Sigmoid colon (tissue), 7 donors: ENCODE data around the gene PPFIA3. TPM values are rescaled to one million over a fixed set of nuclear protein-coding genes. Genes with fewer than 3 reads are reported as not detected.

Experiments used
- DNase-seq: peaks from one replicate; pipeline ENCODE4 v3.0.0-alpha.2; 2019
- H3K27ac ChIP-seq, 4 donors: fragments of 200-600 bp; sonication (generic); one replicate each; pipeline ENCODE4 v1.5.1; 2016 to 2019; ENCODE audit warnings: mild to moderate bottlenecking in 1 of 4
- H3K27me3 ChIP-seq, 3 donors: fragments of 200-600 bp; sonication (generic); one replicate each; pipeline ENCODE4 v1.5.1; 2019; ENCODE audit warnings: mild to moderate bottlenecking in 1 of 3
- H3K36me3 ChIP-seq, 4 donors: fragments of 200-600 bp; sonication (generic); one replicate each; pipeline ENCODE4 v1.5.1; 2016 to 2019
- H3K4me1 ChIP-seq, 4 donors: fragments of 200-600 bp; sonication (generic); one replicate each; pipeline ENCODE4 v1.5.1; 2017 to 2019
- H3K4me3 ChIP-seq, 4 donors: fragments of 200-600 bp; sonication (generic); one replicate each; pipeline ENCODE4 v1.5.1; 2017 to 2019; ENCODE audit warnings: mild to moderate bottlenecking in 2 of 4, moderate library complexity in 1 of 4
- H3K9me3 ChIP-seq, 4 donors: fragments of 200-600 bp in 3 of 4; sonication (generic) in 3 of 4; one replicate each; pipeline versions ENCODE4 v1.5.1 to v1.6.1; 2013 to 2019
- CTCF ChIP-seq, 4 experiments: fragments of 450-650 bp in 3 of 4; fragments of 200-600 bp in 1 of 4; IDR thresholded peaks; one replicate each; pipeline ENCODE4 v1.5.1; 2016 to 2019; ENCODE audit warnings: antibody characterized with exemption in 4 of 4, mild to moderate bottlenecking in 3 of 4, moderate library complexity in 2 of 4
- EP300 ChIP-seq, 4 donors: sonication (generic); formaldehyde crosslinking; IDR thresholded peaks; one replicate each; pipeline ENCODE4 v1.6.1; 2017; ENCODE audit warnings: antibody characterized with exemption in 4 of 4
- POLR2A ChIP-seq, 2 donors: fragments of 450-650 bp; IDR thresholded peaks; one replicate each; pipeline ENCODE4 v1.6.1; 2016; ENCODE audit warnings: antibody characterized with exemption in 2 of 2, mild to moderate bottlenecking in 2 of 2, moderate library complexity in 2 of 2
- POLR2AphosphoS5 ChIP-seq, 4 donors: sonication (generic); formaldehyde crosslinking; IDR thresholded peaks; one replicate each; pipeline ENCODE4 v1.6.1; 2017; ENCODE audit warnings: antibody characterized with exemption in 4 of 4
- WGBS, 2 donors: extraction: QIAGEN DNeasy Blood & Tissue Kit; methylation state at CpG; one replicate each; pipeline ENCODE4 v1.1.7; 2013; 5-methylcytosine and 5-hydroxymethylcytosine counted together
- intact Hi-C: fragments of 100-400 bp; cut with DNase I; formaldehyde crosslinking; loops from one replicate; pipeline ENCODE4 v1.15.1; 2023
- polyA plus RNA-seq, 3 donors: library from polyadenylated mRNA; stranded (reverse); fragments of 200-250 nt; gene quantifications; one replicate each; pipeline ENCODE4 v1.2.3, GENCODE V29; 2013
- total RNA-seq, 4 donors: library from RNA; depleted of rRNA; stranded (reverse); fragments of >200 nt; gene quantifications; one replicate each; pipeline ENCODE4 v1.1.0, GENCODE V29; 2016
- donor health status: healthy with polysubstance abuse.
- donor health status: Bipolar disorder and iron deficiency.
- donor health status: healthy.

Gene PPFIA3
- total and polyA plus RNA-seq, 7 donors: 2.0 to 35.3 (median 3.9) TPM

GRCh38 chr19:49092686-49093085, 26.7 kb upstream of the PPFIA3 start:
- no peaks in the 10 kb centered on the region for H3K27me3 ChIP-seq
- peaks cover 0 to 11% (median 9%) of the 10 kb centered on the region in 4 donors for H3K4me1 ChIP-seq
- DNase-seq: no peak
- H3K9me3 ChIP-seq: no peaks in the 10 kb centered on the region
- peaks cover 36 to 96% (median 62%) of the 10 kb centered on the region in 4 donors for H3K36me3 ChIP-seq
- no peak overlapping the region for H3K27ac ChIP-seq
- 90 to 94% methylated on average over 6 of the region's 6 CpGs for WGBS, 2 donors
- H3K4me3 ChIP-seq: no peak overlapping the region
- no peak for TF ChIP-seq EP300 (IDR thresholded peaks at IDR 0.05)
- TF ChIP-seq POLR2A (IDR thresholded peaks at IDR 0.05): no peak
- no peak for TF ChIP-seq POLR2AphosphoS5 (IDR thresholded peaks at IDR 0.05)
- TF ChIP-seq CTCF (IDR thresholded peaks at IDR 0.05): no peak
- intact Hi-C loops: no loop called here

- Histone ChIP-seq H3K9me3 (no peaks in the 10 kb centered on the region), H3K27ac (no peak overlapping the region), H3K27me3 (no peaks in the 10 kb centered on the region), H3K4me1 (no peaks in the 10 kb centered on the region), H3K36me3 (peaks cover 47 to 98% (median 76%) of the 10 kb centered on the region in 4 donors), H3K4me3 (no peak overlapping the region)
- no peak for TF ChIP-seq CTCF (IDR thresholded peaks at IDR 0.05)
- no peak for TF ChIP-seq POLR2AphosphoS5 (IDR thresholded peaks at IDR 0.05)
- no peak for TF ChIP-seq POLR2A (IDR thresholded peaks at IDR 0.05)
- TF ChIP-seq EP300 (IDR thresholded peaks at IDR 0.05): no peak
- intact Hi-C loops: loop anchor here (5.0 kb wide), 1 partner anchor 113 kb away; no protein-coding TSS in a partner anchor
- no peak for DNase-seq
- WGBS, 2 donors: 83 to 85% methylated on average over 23 of the region's 23 CpGs
Observed at GRCh38 chr19:49094505-49095482, 24.6 kb upstream of the PPFIA3 start.

- peak; percentile 79 for DNase-seq
- WGBS, 2 donors: 49 to 61% methylated on average over 8 of the region's 8 CpGs
- Histone ChIP-seq H3K27me3 (no peaks in the 10 kb centered on the region), H3K4me3 (no peak overlapping the region), H3K27ac (peak overlapping the region in 1 of 4 donors; percentile 30), H3K36me3 (peaks cover 51 to 98% (median 72%) of the 10 kb centered on the region in 4 donors), H3K9me3 (no peaks in the 10 kb centered on the region), H3K4me1 (no peaks in the 10 kb centered on the region)
- intact Hi-C loops: loop anchor here (1.0 to 5.0 kb wide), 2 partner anchors 47 to 110 kb away; no protein-coding TSS in a partner anchor
- TF ChIP-seq EP300 (IDR thresholded peaks at IDR 0.05) (no peak), CTCF (IDR thresholded peaks at IDR 0.05) (peak; percentile 92 to 99 (median 96))
Observed at GRCh38 chr19:49097453-49098288, 21.7 kb upstream of the PPFIA3 start.

- TF ChIP-seq CTCF (IDR thresholded peaks at IDR 0.05): no peak
- no peak for TF ChIP-seq POLR2AphosphoS5 (IDR thresholded peaks at IDR 0.05)
- no peak for TF ChIP-seq POLR2A (IDR thresholded peaks at IDR 0.05)
- no peak for TF ChIP-seq EP300 (IDR thresholded peaks at IDR 0.05)
- H3K36me3 ChIP-seq: peaks cover 46 to 98% (median 64%) of the 10 kb centered on the region in 4 donors
- no peak overlapping the region for H3K27ac ChIP-seq
- 64 to 81% methylated on average over 4 of the region's 4 CpGs for WGBS, 2 donors
- no peaks in the 10 kb centered on the region for H3K9me3 ChIP-seq
- no peak overlapping the region for H3K4me3 ChIP-seq
- H3K4me1 ChIP-seq: no peaks in the 10 kb centered on the region
- no peaks in the 10 kb centered on the region for H3K27me3 ChIP-seq
- no peak for DNase-seq
- intact Hi-C loops: loop anchor here (1.0 to 5.0 kb wide), 2 partner anchors 46 to 109 kb away; no protein-coding TSS in a partner anchor
Observed at GRCh38 chr19:49098795-49099194, 20.5 kb upstream of the PPFIA3 start.
